Epithelial cell of esophagus (primary cell): ENCODE measurements around the gene DLAT.
"Not testable (repeated sequence)": the region's sequence is repeated elsewhere in the genome, so short reads cannot be mapped to it uniquely, and the experiment has no call there.

ENCODE experiments used
- DNase-seq: peaks from one replicate; pipeline ENCODE4 v3.0.0; 2010; ENCODE audit warnings: low read depth
- H3K4me3 ChIP-seq: 2 replicates; pipeline ENCODE4 v1.5.1; 2011; ENCODE audit warnings: mild to moderate bottlenecking, low read length, control low read depth
- CTCF ChIP-seq: IDR thresholded peaks from 2 replicates; pipeline ENCODE4 v1.5.1; 2011; ENCODE audit warnings: low read depth, mild to moderate bottlenecking, low read length, control low read depth, inconsistent platforms; ENCODE audit not compliant: insufficient read depth; ENCODE audit errors: missing control alignments

Gene DLAT

GRCh38 chr11:112005422-112006094, 19.6 kb upstream of the DLAT start:
- no peak overlapping the region for H3K4me3 ChIP-seq
- DNase-seq: no peak
- TF ChIP-seq CTCF: no peak

GRCh38 chr11:112006095-112006441, 19.1 kb upstream of the DLAT start:
- H3K4me3 ChIP-seq, DNase-seq: not testable (repeated sequence)

GRCh38 chr11:112011451-112011850, 13.8 kb upstream of the DLAT start:
- DNase-seq, H3K4me3 ChIP-seq: not testable (repeated sequence)

- TF ChIP-seq CTCF: no peak
- DNase-seq: peak; percentile 23
- no peak overlapping the region for H3K4me3 ChIP-seq
These were observed 12.3 kb upstream of the DLAT start for GRCh38 chr11:112012874-112013273.

GRCh38 chr11:112013497-112014164, 11.6 kb upstream of the DLAT start:
- TF ChIP-seq CTCF: no peak
- no peak overlapping the region for H3K4me3 ChIP-seq
- DNase-seq: peak; percentile 59

- no peak overlapping the region for H3K4me3 ChIP-seq
- DNase-seq: no peak
- TF ChIP-seq CTCF: no peak
These were observed 9.0 kb upstream of the DLAT start for GRCh38 chr11:112016088-112016764.

GRCh38 chr11:112016765-112017376, 8.3 kb upstream of the DLAT start:
- TF ChIP-seq CTCF: no peak
- DNase-seq: peak; percentile 59
- no peak overlapping the region for H3K4me3 ChIP-seq

GRCh38 chr11:112017538-112017937, 7.7 kb upstream of the DLAT start:
- no peak overlapping the region for H3K4me3 ChIP-seq
- TF ChIP-seq CTCF: no peak
- DNase-seq: no peak
